NCI-H1930 (cell line): ENCODE data around the gene HCN3.
A peak's percentile ranks its signal among the peaks of the same experiment; 100 is the strongest.
"Not testable (repeated sequence)": the region's sequence is repeated elsewhere in the genome, so short reads cannot be mapped to it uniquely, and the experiment has no call there.

ENCODE experiments used
- DNase-seq, 2 experiments: peaks; one replicate each; lab custom pipeline; 2025; lab: John Stamatoyannopoulos, UW

Gene HCN3

DNA sequence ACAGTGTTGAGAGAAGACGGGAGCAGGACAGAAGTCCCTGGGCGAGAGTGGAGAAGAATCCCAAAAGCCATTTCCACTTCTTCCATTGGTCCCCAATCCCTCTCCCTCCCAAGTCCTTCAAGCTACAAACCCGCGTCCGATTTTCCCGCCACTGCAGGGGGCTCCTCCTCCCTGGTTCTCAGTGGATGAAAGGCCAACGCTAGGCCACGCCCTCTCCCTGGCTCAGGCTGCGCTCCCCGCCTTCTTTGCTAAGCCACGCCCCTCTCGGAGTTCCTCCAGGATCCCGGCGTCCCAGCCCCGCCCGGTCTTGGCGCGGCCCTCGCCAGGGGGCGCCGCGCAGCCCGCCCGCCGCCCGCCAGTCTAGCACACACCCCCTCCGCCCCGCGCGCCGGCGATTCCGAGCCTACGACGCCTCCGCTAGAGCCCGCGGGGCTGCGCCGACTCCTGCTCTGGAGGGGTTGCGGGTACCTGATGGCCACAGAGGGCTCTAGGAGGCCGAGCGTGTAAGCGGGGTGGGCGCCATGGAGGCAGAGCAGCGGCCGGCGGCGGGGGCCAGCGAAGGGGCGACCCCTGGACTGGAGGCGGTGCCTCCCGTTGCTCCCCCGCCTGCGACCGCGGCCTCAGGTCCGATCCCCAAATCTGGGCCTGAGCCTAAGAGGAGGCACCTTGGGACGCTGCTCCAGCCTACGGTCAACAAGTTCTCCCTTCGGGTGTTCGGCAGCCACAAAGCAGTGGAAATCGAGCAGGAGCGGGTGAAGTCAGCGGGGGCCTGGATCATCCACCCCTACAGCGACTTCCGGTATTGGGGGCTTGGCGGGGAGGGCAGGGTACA is at the start of gene HCN3:
TSS of gene HCN3 (plus strand) at position 394 of the 832 bp plus-strand sequence. CDS start at position 522, 128 bp downstream.
- peak; percentile 97 for DNase-seq

- DNase-seq = no peak
Observed at GRCh38 chr1:155228096-155228427, 49.2 kb upstream of the HCN3 start.

GRCh38 chr1:155231302-155231701 is 46.0 kb upstream of the HCN3 start:
- not testable (repeated sequence) for DNase-seq

DNA sequence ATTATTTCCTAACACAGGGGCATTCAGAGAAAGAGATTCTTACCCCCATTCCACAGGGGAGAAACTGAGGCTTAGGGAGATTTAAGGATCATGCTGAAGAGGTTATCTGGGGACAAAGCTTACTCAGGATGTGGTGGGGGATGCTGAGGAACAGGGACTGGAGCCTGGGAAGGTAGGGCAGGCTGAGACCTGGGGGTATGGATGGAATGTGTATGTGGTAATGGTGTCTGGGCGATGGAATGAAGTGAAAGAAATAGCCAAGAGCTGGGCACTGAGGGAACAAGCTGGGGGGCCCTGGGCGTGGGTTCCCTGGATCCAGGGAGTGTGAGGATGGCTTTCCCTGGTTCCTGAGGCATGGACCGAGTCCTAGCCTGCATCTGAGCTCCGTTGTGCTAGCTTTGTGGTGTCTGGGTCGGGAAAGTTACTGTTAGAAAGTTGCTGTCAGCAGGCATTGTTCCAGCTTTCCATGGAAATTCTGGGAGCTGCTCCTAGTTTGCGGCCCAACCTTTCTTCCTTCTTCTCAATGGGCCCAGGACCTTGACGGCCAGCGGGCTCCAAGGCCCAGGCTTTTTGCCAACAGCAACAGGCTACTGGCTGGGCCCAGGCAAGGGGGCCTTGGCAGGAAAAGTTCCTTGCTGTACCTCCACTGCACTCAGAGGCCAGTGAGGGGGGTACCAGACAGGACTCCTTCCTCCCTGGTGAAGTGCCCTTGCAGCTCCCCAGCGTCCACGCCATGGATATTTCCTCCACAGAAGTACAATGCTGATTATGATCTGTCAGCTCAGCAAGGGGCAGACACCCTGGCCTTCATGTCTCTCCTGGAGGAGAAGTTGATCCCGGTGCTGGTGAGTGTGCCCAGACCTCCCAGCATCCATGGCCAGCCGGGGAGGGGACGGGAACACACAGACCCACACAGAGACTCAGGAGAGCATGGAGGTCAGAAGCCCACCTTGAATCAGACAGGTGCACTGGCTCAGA is 45.0 kb upstream of the HCN3 start:
- not testable (repeated sequence) for DNase-seq

DNA sequence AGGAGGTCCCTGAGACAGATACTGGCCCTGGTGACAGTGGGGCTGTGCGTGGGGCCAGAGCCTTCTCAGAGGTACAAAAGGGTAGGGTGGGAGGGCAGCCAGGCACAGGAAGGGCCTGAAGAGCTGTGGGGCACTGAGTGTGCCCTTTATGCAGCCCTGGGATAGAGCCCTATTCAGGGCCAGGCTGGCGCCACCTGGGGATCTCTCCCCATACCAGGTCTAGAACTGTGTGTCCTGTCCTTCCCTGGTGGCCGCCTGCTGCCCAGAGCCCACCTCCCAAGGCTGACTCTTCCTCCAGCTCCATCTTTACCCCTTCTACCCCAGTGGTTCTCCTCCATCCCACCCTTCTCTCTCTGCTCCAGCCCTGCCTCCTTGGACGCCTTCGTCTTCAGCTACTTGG is 43.8 kb upstream of the HCN3 start:
- not testable (repeated sequence) for DNase-seq

DNA sequence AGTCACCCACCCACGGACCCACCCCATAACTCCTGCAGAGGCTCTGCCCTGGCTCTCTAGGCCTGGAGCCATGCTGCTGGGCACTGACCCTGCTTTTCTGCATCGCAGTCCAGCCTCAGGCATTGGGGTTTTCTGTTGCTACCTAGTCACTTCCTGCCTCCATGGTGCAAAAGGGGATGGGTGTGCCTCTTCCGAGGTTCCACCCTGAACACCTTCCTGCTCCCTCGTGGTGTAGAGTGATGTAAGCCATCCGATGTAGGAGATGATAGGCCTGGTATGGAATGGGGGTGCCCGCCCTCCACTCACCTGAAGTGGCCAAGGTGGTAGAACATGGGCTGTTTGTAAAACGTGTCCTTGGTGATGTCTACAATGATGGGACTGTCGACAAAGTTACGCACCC is 41.9 kb upstream of the HCN3 start:
- DNase-seq = not testable (repeated sequence)

- DNase-seq = no peak
Observed at GRCh38 chr1:155236451-155236850, 40.8 kb upstream of the HCN3 start.

- DNase-seq = peak; percentile 43 to 78
Observed at GRCh38 chr1:155241069-155241679, 36.1 kb upstream of the HCN3 start.

GRCh38 chr1:155241841-155242264 is 35.4 kb upstream of the HCN3 start:
- DNase-seq = no peak

- no peak for DNase-seq
Observed at GRCh38 chr1:155242805-155243358, 34.4 kb upstream of the HCN3 start.

DNA sequence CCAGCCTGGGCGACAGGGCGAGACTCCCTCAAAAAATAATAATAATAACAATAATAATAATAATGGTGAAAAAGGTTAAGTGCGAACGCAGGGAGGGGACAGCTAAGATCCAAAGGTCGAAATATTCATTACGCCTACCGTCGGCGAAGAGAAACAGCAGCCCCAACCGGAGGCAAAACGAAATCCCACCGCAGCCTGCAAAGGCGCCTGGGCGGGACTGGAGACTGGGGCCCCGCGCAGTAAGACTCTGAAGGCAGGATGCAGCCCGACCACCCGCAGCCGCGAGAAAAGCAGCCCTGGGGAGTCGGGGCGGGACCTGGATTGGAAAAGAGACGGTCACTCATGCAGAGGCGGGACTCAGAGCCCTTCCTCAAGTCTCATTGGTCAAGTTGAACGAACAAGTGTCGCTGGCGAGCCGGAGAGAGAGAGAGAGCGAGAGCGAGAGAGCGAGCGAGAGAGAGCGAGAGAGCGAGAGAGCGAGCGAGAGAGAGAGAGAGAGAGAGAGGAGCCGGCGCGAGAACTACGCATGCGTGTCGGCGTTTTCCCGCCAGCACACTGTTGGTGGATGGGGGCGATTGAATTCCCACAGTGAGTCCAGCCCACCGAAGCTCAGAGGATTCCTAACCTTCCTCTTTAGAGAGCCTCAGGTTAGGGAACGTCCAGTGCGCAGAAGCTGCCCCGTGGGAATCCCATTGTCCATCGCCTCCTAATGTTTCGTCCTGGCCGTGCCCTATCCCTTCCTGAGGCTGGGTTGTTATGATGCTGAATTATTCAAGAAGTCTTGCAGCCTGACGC is 32.7 kb upstream of the HCN3 start:
- DNase-seq = peak; percentile 96 to 99

DNA sequence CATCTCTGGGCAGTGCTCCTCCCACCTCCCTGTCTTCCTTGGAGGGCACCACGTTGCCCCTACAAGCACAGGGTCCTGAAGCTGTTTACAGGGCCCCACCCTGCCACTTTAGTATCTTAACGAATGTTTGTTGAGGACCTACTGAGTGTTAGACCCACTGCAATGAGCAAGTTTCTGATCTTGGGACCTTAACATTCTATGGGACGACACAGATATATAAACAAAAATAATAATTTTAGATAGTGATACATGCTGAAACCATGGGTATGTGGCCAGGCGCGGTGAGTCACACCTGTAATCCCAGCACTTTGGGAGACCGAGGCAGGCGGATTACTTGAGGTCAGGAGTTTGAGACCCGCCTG is 32.1 kb upstream of the HCN3 start:
- no peak for DNase-seq

DNA sequence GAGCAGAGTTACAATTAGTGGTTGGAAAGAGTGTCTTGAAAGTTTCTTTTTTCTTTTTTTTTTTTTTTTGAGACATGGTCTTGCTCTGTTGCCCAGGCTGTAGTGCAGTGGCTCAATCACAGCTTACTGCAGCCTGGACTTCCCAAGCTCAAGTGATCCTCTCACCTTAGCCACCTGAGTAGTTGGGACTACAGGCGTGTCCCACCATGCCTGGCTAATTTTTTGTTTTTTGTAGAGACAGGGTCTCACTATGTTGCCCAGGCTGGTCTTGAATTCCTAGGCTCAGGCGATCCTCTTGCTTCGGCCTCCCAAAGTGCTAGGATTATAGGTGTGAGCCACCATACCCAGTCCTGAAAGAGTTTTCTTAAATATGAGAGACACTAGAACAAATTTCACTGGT is 30.5 kb upstream of the HCN3 start:
- not testable (repeated sequence) for DNase-seq

- no peak for DNase-seq
Observed at GRCh38 chr1:155247667-155248553, 29.4 kb upstream of the HCN3 start.

DNA sequence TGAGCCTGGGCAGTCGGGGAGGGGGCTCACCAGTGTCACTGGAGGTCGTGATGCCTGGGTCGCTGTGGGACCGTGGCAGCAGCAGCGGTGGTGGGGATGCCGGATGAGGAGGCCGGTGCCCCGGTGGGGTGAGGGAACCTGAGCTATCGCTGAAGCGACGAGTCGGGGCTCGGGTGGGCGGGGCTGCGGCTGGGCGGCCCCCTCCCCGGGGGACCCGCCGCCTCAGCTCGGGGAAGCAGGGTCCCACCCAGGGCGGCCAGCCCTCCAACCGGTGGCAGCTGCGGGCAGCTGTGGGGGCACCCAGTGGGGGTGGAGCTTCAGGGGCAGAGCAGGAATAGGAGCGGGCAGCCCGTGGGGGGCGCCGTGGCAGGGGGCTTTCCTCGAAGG is 27.0 kb upstream of the HCN3 start:
- DNase-seq = no peak

- DNase-seq = peak; percentile 88 to 91
Observed at GRCh38 chr1:155250633-155251449, 26.4 kb upstream of the HCN3 start.

- DNase-seq = no peak
Observed at GRCh38 chr1:155251566-155251965, 25.7 kb upstream of the HCN3 start.

GRCh38 chr1:155253208-155253607 is 24.1 kb upstream of the HCN3 start:
- no peak for DNase-seq

DNA sequence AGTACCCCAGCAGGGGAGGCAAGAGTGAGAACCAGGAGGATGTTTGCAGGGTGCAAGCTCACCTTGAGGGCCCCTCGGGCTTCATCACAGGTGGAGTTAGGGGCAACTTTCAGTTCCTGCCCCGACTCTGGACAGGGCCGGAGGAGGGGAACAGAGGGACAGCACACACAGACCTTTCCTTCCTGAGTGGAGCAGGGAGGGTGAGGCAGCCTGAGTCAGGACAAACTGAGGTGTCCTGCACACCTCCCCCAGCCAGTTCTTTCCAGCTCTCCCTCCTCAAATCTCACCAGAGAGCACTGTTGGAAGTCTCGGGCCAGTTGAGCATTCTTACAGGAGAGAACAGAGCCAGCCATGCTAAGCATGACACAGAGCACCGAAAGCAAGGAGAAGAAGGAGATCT is 23.5 kb upstream of the HCN3 start:
- DNase-seq = no peak
